HUES6 (cell line): Measurements from ENCODE around the gene COL2A1.

Experiments used
- H3K27ac ChIP-seq: 2 replicates; pipeline ENCODE4 v1.7.0; 2013; ENCODE audit warnings: low read depth, mild to moderate bottlenecking, low read length, inconsistent platforms
- H3K27me3 ChIP-seq: 2 replicates; pipeline ENCODE4 v1.6.1; 2013; ENCODE audit warnings: low read length; ENCODE audit not compliant: control insufficient read depth, insufficient read depth
- H3K36me3 ChIP-seq: 2 replicates; pipeline ENCODE4 v1.6.1; 2013; ENCODE audit warnings: low read length; ENCODE audit not compliant: control insufficient read depth, insufficient read depth
- H3K4me1 ChIP-seq: 2 replicates; pipeline ENCODE4 v1.6.1; 2013; ENCODE audit warnings: low read length; ENCODE audit not compliant: control insufficient read depth, insufficient read depth
- H3K4me3 ChIP-seq: 2 replicates; pipeline ENCODE4 v1.5.1; 2013; ENCODE audit warnings: low read depth, low read length
- H3K9ac ChIP-seq: one replicate; pipeline ENCODE4 v1.6.1; 2013; ENCODE audit warnings: mild to moderate bottlenecking, low read length
- H3K9me3 ChIP-seq: 2 replicates; pipeline ENCODE4 v1.6.1; 2013; ENCODE audit warnings: low read depth, low read length; ENCODE audit not compliant: control insufficient read depth, insufficient read depth

The COL2A1 gene

GRCh38 chr12:48040354-48040753, 36.1 kb upstream of the COL2A1 start:
- no peaks in the 10 kb centered on the region for H3K9me3 ChIP-seq
- no peak overlapping the region for H3K9ac ChIP-seq
- H3K4me1 ChIP-seq: peaks cover 21% of the 10 kb centered on the region
- no peak overlapping the region for H3K27ac ChIP-seq
- H3K4me3 ChIP-seq: no peak overlapping the region
- H3K27me3 ChIP-seq: peaks cover 47% of the 10 kb centered on the region
- peaks cover 20% of the 10 kb centered on the region for H3K36me3 ChIP-seq

GRCh38 chr12:48039151-48039550, 34.9 kb upstream of the COL2A1 start:
- no peak overlapping the region for H3K9ac ChIP-seq
- peaks cover 21% of the 10 kb centered on the region for H3K4me1 ChIP-seq
- no peak overlapping the region for H3K27ac ChIP-seq
- peaks cover 9% of the 10 kb centered on the region for H3K36me3 ChIP-seq
- H3K27me3 ChIP-seq: peaks cover 59% of the 10 kb centered on the region
- H3K4me3 ChIP-seq: no peak overlapping the region
- H3K9me3 ChIP-seq: no peaks in the 10 kb centered on the region

GRCh38 chr12:48038085-48038484, 33.8 kb upstream of the COL2A1 start:
- Histone ChIP-seq H3K9ac (peak overlapping the region; percentile 65), H3K9me3 (no peaks in the 10 kb centered on the region), H3K27me3 (peaks cover 69% of the 10 kb centered on the region), H3K36me3 (peaks cover 1% of the 10 kb centered on the region), H3K27ac (peak overlapping the region; percentile 61; the same call in 1 of the 2 replicates), H3K4me3 (peak overlapping the region; percentile 46), H3K4me1 (peaks cover 21% of the 10 kb centered on the region)

- Histone ChIP-seq H3K27me3 (peaks cover 76% of the 10 kb centered on the region), H3K36me3 (no peaks in the 10 kb centered on the region), H3K9me3 (no peaks in the 10 kb centered on the region), H3K4me3 (peak overlapping the region; percentile 46), H3K27ac (peak overlapping the region; percentile 61; the same call in 1 of the 2 replicates), H3K4me1 (peaks cover 21% of the 10 kb centered on the region), H3K9ac (peak overlapping the region; percentile 65)
Measured at GRCh38 chr12:48037267-48037915, 33.1 kb upstream of the COL2A1 start.

GRCh38 chr12:48036818-48037217, 32.5 kb upstream of the COL2A1 start:
- peak overlapping the region; percentile 46 for H3K4me3 ChIP-seq
- peaks cover 21% of the 10 kb centered on the region for H3K4me1 ChIP-seq

GRCh38 chr12:48034835-48035805, 30.8 kb upstream of the COL2A1 start:
- Histone ChIP-seq H3K27ac (no peak overlapping the region), H3K4me1 (peaks cover 21% of the 10 kb centered on the region), H3K36me3 (no peaks in the 10 kb centered on the region), H3K9ac (no peak overlapping the region), H3K9me3 (no peaks in the 10 kb centered on the region), H3K4me3 (no peak overlapping the region), H3K27me3 (peaks cover 95% of the 10 kb centered on the region)

More at GRCh38 chr12:48036818-48037217, 32.5 kb upstream of the COL2A1 start:
- peak overlapping the region; percentile 22; the same call in 1 of the 2 replicates for H3K27ac ChIP-seq
- no peaks in the 10 kb centered on the region for H3K36me3 ChIP-seq
- peak overlapping the region; percentile 29 for H3K9ac ChIP-seq
- peaks cover 82% of the 10 kb centered on the region for H3K27me3 ChIP-seq
- no peaks in the 10 kb centered on the region for H3K9me3 ChIP-seq

GRCh38 chr12:48033451-48033850, 29.2 kb upstream of the COL2A1 start:
- Histone ChIP-seq H3K4me1 (peaks cover 24% of the 10 kb centered on the region), H3K9ac (no peak overlapping the region)

GRCh38 chr12:48032597-48032996, 28.3 kb upstream of the COL2A1 start:
- no peaks in the 10 kb centered on the region for H3K9me3 ChIP-seq
- H3K9ac ChIP-seq: no peak overlapping the region
- H3K36me3 ChIP-seq: no peaks in the 10 kb centered on the region
- no peak overlapping the region for H3K4me3 ChIP-seq
- H3K27me3 ChIP-seq: peaks cover 97% of the 10 kb centered on the region
- H3K27ac ChIP-seq: no peak overlapping the region
- peaks cover 22% of the 10 kb centered on the region for H3K4me1 ChIP-seq

More at GRCh38 chr12:48033451-48033850, 29.2 kb upstream of the COL2A1 start:
- Histone ChIP-seq H3K27ac (no peak overlapping the region), H3K9me3 (no peaks in the 10 kb centered on the region), H3K4me3 (no peak overlapping the region), H3K27me3 (peaks cover 97% of the 10 kb centered on the region), H3K36me3 (no peaks in the 10 kb centered on the region)

GRCh38 chr12:48031135-48031960, 27.1 kb upstream of the COL2A1 start:
- no peaks in the 10 kb centered on the region for H3K9me3 ChIP-seq
- peaks cover 100% of the 10 kb centered on the region for H3K27me3 ChIP-seq
- peaks cover 18% of the 10 kb centered on the region; the same call in 1 of the 2 replicates for H3K4me1 ChIP-seq
- H3K4me3 ChIP-seq: no peak overlapping the region
- no peaks in the 10 kb centered on the region for H3K36me3 ChIP-seq
- no peak overlapping the region for H3K9ac ChIP-seq
- no peak overlapping the region for H3K27ac ChIP-seq

- Histone ChIP-seq H3K4me1 (peaks cover 15% of the 10 kb centered on the region; the same call in 1 of the 2 replicates), H3K36me3 (no peaks in the 10 kb centered on the region), H3K9ac (no peak overlapping the region), H3K27ac (no peak overlapping the region), H3K27me3 (peaks cover 100% of the 10 kb centered on the region), H3K9me3 (no peaks in the 10 kb centered on the region), H3K4me3 (no peak overlapping the region)
Measured at GRCh38 chr12:48030173-48030650, 25.9 kb upstream of the COL2A1 start.
